Esophagus mucosa (tissue), 1 donor: ENCODE measurements around the gene MAML1. TPM values are rescaled to one million over a fixed set of nuclear protein-coding genes. Genes with fewer than 3 reads are reported as not detected.

Source experiments
- ATAC-seq: fragments of 200-7000 bp; cut with Tn5 transposase; one replicate; pipeline ENCODE4 v1.9.1; 2020
- total RNA-seq: library from RNA; stranded (reverse); gene quantifications from one replicate; pipeline ENCODE4 v1.2.4, GENCODE V29; 2023
- donor health status: DM: yes; HTN: yes; CAD: no.

MAML1 gene
- total RNA-seq, 1 donor from 2014 or later: 15.4 TPM

DNA sequence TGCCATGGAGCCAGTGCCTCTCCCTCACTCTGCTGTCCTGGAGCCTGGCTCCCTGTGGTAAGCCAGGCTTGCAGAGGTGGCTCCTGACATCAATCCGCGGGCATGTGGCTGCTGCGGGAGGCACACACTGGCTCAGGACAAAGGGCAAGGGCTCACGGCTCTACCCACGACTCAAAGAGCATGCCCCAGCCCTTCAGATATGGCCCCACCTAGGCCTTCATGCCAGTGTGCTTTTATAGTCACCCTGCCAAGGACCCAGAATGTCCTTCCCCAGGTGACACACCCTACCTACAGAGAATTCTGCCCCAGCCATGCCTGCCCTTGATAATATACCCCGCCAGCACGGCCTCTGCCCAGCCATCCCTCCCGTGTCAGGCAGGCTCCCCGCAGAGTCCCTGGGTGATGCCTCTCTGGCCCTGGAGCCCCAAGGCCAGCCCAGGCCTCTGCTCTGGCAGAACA is 72.5 kb downstream of the MAML1 start:
- peak; percentile 2 for ATAC-seq

DNA sequence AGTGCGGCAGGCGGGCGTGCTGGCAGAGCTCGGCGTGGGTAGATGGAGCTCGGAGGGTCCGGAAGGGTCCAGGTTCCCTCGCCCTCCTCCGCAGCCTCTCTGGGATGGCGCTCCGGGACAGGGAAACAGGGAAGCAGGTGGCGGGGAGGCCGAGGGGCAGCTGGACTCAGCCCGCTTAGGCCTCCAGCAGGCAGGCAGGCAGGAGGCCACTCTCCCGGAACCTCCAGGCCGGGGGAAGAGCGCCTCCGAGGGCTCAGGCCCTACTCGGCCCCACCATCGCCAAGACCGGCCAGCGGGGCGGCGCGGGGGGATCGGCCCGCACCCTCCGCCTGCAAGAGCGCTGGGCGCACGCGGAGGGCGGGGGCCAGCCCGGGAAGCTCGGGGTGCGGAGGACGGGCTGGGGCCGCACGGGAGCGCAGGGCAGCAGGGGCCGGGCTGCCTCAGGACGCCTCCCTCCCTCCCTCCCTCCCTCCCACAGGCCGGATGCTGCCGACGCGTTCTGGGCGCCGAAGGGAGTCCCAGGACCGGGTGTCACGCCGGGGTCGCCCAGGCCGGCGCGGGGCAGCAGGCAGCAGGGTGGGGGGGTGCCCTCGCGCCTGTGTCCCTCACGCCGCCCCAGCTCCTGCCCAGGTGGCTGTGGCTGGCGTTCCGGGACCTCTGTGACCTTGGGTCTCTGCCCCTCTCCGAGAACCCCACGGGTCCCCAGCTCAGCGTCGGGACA is 73.1 kb downstream of the MAML1 start:
- peak; percentile 37 for ATAC-seq

GRCh38 chr5:179806250-179807048 is 73.8 kb downstream of the MAML1 start, which contains the start of gene MGAT4B:
MGAT4B (minus strand) TSS chr5:179806866; CDS start chr5:179806583, 283 bp downstream.
- peak; percentile 87 for ATAC-seq

- no peak for ATAC-seq
Measured at GRCh38 chr5:179812135-179812825, 79.7 kb downstream of the MAML1 start.

DNA sequence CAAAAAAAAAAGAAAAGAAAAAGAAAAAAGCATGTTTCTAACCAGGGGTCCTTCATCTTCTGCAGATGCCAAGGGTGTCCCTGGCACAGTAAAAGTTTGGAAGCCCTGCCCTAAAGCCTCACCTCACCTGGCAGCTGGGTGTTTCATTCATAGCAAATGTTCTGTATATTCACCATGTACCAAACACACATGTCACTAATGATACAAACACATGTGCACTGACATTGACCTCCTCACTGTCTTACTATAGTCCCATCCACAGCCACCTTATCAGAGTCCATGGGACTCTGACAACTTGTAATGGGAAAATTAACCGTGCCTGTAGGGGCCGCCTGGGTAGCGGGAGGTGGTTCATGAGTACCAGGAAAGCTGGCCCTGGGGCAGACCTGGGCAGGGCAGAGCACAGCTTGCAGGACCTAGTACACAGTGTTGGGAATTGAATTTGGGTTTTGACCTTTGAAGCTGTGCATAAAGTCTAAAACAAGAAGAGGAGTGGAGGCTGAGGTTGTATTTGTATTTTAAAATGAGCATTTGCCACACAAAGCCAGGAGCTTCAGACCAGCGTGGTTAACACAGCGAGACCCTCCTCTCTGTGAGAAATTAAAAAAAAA is 80.5 kb downstream of the MAML1 start:
- no peak for ATAC-seq

DNA sequence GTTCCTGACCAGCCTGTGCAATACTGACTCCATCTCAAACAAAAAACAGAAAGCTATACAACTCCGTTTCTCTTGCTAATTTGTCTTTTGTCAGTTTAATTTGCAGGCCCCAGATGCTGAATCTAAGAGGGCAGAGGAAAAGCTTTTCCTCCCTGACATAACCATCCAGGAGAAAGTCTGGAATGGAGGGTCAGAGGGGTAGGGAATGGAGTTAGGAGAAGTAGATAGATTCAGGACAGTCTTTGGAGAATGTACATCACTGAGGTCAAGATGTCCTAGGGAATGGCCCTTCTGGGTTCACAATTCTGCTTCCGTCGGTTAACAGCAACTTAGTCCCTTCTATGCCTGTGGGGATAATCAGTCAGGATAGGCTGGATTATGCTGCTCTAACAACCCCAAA is 81.5 kb downstream of the MAML1 start:
- no peak for ATAC-seq

- no peak for ATAC-seq
Measured at GRCh38 chr5:179815491-179816249, 83.0 kb downstream of the MAML1 start.

DNA sequence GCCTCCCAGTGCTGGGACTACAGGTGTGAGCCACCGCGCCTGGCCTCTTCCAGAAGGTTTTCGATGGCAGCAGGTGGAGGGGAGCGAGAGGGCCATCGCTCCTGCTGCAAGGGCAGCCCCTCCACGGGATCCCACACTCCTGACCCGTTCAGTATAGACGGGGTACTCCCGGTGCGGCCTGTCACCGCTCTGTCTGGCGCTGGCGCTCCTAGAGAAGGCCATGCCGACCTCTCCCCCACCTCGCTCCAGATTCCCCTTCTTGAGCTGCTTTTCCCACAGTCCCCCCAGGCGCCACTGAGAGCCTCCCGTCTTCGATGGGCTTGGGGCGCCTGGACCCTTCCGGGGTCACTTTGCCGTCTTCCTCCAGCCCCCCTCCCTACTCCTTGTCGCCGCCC is 83.8 kb downstream of the MAML1 start:
- ATAC-seq: no peak

- no peak for ATAC-seq
Measured at GRCh38 chr5:179816796-179817469, 84.3 kb downstream of the MAML1 start.

GRCh38 chr5:179817470-179817840 is 84.8 kb downstream of the MAML1 start:
- no peak for ATAC-seq

GRCh38 chr5:179817890-179818745 is 85.5 kb downstream of the MAML1 start:
- ATAC-seq: no peak

DNA sequence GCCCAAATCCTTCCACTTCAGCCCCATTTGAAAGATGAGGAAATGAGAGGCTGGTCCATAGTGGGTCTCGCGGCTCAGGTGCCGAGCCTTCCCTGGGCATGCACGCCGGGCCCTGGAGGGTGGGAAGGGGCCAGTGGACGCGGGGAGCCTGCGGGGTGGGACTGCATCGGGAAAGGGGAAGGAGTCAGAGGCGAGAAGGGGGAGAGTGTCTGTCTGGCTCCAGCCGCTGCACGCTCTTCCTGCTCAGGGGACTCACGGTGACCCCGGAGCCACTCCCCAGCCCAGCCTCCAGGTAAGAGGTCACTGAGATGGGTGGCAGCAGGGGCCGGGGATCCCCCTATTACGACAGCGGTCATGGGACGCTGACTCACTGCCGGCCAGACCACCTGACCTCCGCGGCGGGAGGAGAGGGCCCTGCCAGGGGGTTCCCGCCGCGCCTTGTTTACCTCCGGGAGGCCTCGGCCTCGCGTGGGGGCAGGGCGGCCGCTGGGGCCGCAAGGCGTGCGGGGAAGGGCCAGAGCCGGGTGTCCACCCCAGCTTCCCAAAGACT is 86.2 kb downstream of the MAML1 start:
- ATAC-seq: peak; percentile 82

GRCh38 chr5:179819296-179820126 is 86.9 kb downstream of the MAML1 start:
- peak; percentile 30 for ATAC-seq

GRCh38 chr5:179820127-179820482 is 87.5 kb downstream of the MAML1 start:
- no peak for ATAC-seq

DNA sequence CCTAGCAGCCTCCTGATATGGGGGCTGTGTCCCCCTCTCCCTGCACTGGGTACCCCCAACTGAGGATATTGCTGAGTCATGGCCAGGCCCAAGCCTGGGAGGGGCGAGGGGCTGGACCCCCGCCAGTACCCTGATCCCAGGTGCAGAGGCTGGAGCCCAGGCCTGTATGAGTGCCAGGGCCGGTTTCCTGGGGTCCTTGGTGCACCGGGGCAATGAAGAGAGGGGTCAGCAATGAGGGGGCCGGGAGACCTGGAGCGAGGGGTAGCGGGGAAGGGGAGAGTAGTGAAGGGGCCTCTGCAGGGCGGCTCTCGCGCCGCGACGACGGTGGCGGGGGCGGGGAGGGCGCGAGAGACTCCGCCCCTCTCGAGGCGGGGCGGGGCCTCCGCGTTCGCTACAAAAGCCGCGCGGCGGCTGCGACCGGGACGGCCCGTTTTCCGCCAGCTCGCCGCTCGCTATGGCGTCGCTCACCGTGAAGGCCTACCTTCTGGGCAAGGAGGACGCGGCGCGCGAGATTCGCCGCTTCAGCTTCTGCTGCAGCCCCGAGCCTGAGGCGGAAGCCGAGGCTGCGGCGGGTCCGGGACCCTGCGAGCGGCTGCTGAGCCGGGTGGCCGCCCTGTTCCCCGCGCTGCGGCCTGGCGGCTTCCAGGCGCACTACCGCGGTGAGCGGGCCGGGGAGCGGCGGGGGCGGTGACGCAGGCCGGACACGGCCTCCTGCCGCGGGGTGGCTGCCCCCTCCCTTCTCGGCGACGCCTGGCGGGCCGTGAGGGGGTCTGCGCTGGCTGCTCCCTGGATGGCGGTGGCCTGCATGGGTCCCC is 88.1 kb downstream of the MAML1 start, which contains the start of gene SQSTM1:
SQSTM1 (plus strand) TSS at position 423 of the 815 bp plus-strand sequence; CDS start at position 455, 32 bp downstream.
- ATAC-seq: peak; percentile 64

- ATAC-seq: peak; percentile 78
Measured at GRCh38 chr5:179821298-179822058, 88.9 kb downstream of the MAML1 start.

GRCh38 chr5:179822059-179822432 is 89.4 kb downstream of the MAML1 start:
- no peak for ATAC-seq
